Left lung (tissue), 10 donors: ENCODE results near the gene RPS28. TPM values are rescaled to one million over a fixed set of nuclear protein-coding genes. Genes with fewer than 3 reads are reported as not detected.

Experiments
- ATAC-seq: fragments of 200-7000 bp; cut with Tn5 transposase; one replicate; pipeline ENCODE4 v1.9.1; 2020; ENCODE audit warnings: moderate library complexity
- DNase-seq, 4 donors: peaks; one replicate each; pipeline ENCODE4 v3.0.0-alpha.2; 2013 to 2020
- H3K27ac ChIP-seq, 2 donors: fragments of 200-600 bp; sonication (generic) in 1 of 2; one replicate each; pipeline versions ENCODE4 v1.5.0 to v1.8.0; 2020 to 2021
- H3K27me3 ChIP-seq, 2 donors: fragments of 200-600 bp; sonication (generic) in 1 of 2; one replicate each; pipeline versions ENCODE4 v1.5.0 to v1.8.0; 2020 to 2021
- H3K36me3 ChIP-seq, 2 donors: fragments of 200-600 bp; sonication (generic) in 1 of 2; one replicate each; pipeline versions ENCODE4 v1.5.0 to v1.8.0; 2020 to 2021
- H3K4me1 ChIP-seq, 2 donors: fragments of 200-600 bp; one replicate each; pipeline ENCODE4 v1.8.0; 2021
- H3K4me3 ChIP-seq, 2 donors: fragments of 200-600 bp; sonication (generic) in 1 of 2; one replicate each; pipeline versions ENCODE4 v1.5.0 to v1.8.0; 2020 to 2021; ENCODE audit warnings: mild to moderate bottlenecking in 1 of 2
- H3K9me3 ChIP-seq, 2 donors: fragments of 200-600 bp; sonication (generic) in 1 of 2; one replicate each; pipeline versions ENCODE4 v1.5.0 to v1.8.0; 2020 to 2021
- intact Hi-C, 2 donors: fragments of 100-400 bp; cut with DNase I; formaldehyde crosslinking; loops; one replicate each; pipeline versions ENCODE4 v1.11.2 to v1.14.2; 2022
- polyA plus RNA-seq, 6 donors: library from polyadenylated mRNA; unstranded; fragments of 120-200 nt; gene quantifications; one replicate each; pipeline ENCODE4 v1.2.1, GENCODE V29; 2013; ENCODE audit not compliant: insufficient read length in 6 of 6
- total RNA-seq, 2 donors: library from RNA; stranded (reverse); fragmentation: NEBNext Ultra II Directional; extraction: Animal tissue kit (Norgen Biotek cat#: 25700); gene quantifications; one replicate each; pipeline ENCODE4 v1.2.1, GENCODE V29; 2021
- TF ChIP-seq, protein P1 (sequence below), 2 donors: fragments of 200-600 bp; sonication (generic) in 1 of 2; IDR thresholded peaks; one replicate each; pipeline versions ENCODE4 v1.5.0 to v1.8.0; 2021; ENCODE audit warnings: antibody characterized with exemption in 2 of 2
- donor health status: DM: no; HTN: yes; CAD: no.
- donor health status: DM: no; HTN: no; CAD: no.

The RPS28 gene
- total and polyA plus RNA-seq, 8 donors = 565 to 1,630 (median 655) TPM

DNA sequence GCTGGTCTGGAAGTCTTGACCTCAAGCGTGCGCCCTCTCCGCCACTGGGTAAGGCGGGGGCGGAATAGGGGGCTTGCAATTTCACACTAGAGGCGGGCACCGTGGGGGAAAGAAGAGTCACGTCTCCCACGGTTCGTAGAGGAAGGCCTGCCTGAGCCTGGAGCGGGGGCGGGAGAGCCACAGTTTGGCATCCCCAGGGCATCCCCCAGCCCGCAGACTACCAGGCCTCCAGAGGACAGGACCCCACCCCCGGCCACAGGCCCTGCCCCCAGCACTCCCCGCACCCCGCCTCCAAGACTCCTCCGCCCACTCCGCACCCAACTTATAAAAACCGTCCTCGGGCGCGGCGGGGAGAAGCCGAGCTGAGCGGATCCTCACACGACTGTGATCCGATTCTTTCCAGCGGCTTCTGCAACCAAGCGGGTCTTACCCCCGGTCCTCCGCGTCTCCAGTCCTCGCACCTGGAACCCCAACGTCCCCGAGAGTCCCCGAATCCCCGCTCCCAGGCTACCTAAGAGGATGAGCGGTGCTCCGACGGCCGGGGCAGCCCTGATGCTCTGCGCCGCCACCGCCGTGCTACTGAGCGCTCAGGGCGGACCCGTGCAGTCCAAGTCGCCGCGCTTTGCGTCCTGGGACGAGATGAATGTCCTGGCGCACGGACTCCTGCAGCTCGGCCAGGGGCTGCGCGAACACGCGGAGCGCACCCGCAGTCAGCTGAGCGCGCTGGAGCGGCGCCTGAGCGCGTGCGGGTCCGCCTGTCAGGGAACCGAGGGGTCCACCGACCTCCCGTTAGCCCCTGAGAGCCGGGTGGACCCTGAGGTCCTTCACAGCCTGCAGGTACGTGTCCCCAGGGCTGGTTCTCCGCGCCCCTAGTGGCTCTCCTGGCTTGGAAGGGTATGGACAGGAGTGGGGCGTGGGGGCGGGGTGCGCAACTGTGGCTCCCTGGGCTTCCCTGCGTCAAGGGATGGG, 42.8 kb downstream of the RPS28 start, which contains the start of gene ANGPTL4:
ANGPTL4 (plus strand) TSS at position 353 of the 969 bp plus-strand sequence; CDS start at position 520, 167 bp downstream.
- peak in 3 of 4 donors; percentile 33 to 84 (median 64) for DNase-seq
- TF ChIP-seq, protein P1, sequence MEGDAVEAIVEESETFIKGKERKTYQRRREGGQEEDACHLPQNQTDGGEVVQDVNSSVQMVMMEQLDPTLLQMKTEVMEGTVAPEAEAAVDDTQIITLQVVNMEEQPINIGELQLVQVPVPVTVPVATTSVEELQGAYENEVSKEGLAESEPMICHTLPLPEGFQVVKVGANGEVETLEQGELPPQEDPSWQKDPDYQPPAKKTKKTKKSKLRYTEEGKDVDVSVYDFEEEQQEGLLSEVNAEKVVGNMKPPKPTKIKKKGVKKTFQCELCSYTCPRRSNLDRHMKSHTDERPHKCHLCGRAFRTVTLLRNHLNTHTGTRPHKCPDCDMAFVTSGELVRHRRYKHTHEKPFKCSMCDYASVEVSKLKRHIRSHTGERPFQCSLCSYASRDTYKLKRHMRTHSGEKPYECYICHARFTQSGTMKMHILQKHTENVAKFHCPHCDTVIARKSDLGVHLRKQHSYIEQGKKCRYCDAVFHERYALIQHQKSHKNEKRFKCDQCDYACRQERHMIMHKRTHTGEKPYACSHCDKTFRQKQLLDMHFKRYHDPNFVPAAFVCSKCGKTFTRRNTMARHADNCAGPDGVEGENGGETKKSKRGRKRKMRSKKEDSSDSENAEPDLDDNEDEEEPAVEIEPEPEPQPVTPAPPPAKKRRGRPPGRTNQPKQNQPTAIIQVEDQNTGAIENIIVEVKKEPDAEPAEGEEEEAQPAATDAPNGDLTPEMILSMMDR (IDR thresholded peaks at IDR 0.05) = no peak
- H3K9me3 ChIP-seq = no peaks in the 10 kb centered on the region
- peak within 1 kb of the TSS; percentile 44 to 78 for H3K27ac ChIP-seq
- peaks cover 33 to 78% of the 10 kb centered on the region in 2 donors for H3K4me1 ChIP-seq
- peaks cover 0 to 60% of the 10 kb centered on the region in 2 donors for H3K27me3 ChIP-seq
- intact Hi-C loops = no loop called here
- peak; percentile 61 for ATAC-seq
- H3K36me3 ChIP-seq = no peaks in the 10 kb centered on the region
- H3K4me3 ChIP-seq = peak within 1 kb of the TSS; percentile 25 to 48

DNA sequence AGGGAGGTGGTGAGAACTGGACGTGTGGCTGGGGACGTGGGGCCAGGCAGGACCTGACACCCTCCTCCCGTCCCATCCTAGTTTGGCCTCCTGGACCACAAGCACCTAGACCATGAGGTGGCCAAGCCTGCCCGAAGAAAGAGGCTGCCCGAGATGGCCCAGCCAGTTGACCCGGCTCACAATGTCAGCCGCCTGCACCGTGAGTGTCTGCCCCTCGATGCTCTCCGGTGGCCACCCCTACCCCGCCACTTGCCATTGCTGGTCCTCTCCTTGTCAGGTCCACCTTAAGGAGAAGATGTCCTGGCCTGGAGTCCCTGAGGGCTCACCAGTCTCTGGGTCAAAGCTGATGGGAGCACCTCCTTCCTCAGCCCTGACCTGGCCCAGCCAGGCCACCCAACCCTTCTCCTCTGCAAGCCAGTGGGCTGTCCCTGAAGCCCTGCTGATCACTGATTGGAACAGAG, 44.9 kb downstream of the RPS28 start:
- ATAC-seq = no peak
- Histone ChIP-seq H3K9me3 (no peaks in the 10 kb centered on the region), H3K27me3 (peaks cover 0 to 60% of the 10 kb centered on the region in 2 donors), H3K36me3 (peaks cover 0 to under 1% of the 10 kb centered on the region in 2 donors), H3K4me1 (peaks cover 33 to 68% of the 10 kb centered on the region in 2 donors), H3K27ac (peak overlapping the region in 1 of 2 donors; percentile 41), H3K4me3 (peak overlapping the region in 1 of 2 donors; percentile 7)
- intact Hi-C loops = no loop called here
- DNase-seq = no peak
- TF ChIP-seq, protein P1 (IDR thresholded peaks at IDR 0.05) = no peak

DNA sequence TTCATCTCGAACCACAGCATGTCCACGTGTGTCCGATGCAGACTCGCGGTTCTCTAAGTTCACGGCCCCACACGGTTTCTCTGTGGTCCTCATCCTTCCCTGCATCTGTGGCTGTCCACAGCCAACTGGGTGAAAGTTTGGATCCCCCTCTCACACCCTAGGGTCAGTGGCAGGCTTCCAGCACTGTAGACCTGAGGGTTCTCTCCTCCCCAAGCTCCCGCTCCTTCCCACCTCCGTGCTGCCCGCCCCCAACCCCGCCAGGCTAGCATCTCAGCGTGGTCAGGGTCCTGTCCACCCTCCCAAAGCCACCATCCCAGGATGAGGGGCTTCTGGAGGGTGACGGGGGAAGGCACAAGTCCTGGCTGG, 45.6 kb downstream of the RPS28 start:
- Histone ChIP-seq H3K9me3 (no peaks in the 10 kb centered on the region), H3K4me1 (peaks cover 29 to 60% of the 10 kb centered on the region in 2 donors), H3K27ac (peak overlapping the region in 1 of 2 donors; percentile 41), H3K27me3 (peaks cover 0 to 58% of the 10 kb centered on the region in 2 donors), H3K4me3 (no peak overlapping the region), H3K36me3 (peaks cover 0 to 5% of the 10 kb centered on the region in 2 donors)
- DNase-seq (peak in 1 of 4 donors; percentile 66), ATAC-seq (no peak)
- intact Hi-C loops = no loop called here
- TF ChIP-seq, protein P1 (IDR thresholded peaks at IDR 0.05) = no peak

DNA sequence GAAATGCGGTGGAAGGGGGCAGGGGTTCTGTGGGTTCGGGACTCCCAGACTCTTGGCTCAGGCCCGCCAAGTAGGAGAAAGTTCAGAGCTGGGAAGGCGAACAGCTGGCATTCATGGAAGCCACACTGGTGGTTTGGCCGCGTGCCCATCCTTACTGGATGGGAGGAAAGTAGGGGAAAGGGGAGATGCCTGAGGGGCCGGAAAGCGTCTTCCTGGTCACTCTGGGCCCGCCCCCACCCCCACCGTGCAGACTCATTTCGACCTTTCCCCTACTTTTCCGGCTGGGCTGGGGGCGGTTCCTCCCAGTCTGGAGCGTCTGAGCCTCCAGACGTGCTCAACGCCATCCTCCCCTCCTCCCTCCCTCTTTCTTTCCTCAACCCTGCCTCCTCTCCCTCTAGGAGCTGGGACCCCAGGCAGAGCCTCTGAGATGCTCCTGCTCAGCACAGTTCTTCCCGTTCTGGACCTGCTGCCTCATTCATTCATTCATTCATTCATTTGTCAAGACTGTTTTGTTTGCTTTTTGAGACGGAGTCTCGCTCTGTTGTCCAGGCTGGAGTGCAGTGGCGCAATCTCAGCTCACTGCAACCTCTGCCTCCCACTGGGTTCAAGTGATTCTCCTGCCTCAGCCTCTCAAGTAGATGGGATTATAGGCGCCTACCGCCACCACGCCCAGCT, 46.2 kb downstream of the RPS28 start:
- intact Hi-C loops = no loop called here
- DNase-seq (peak; percentile 84 to 97 (median 86)), ATAC-seq (peak; percentile 59)
- H3K9me3 ChIP-seq = no peaks in the 10 kb centered on the region
- no peak overlapping the region for H3K4me3 ChIP-seq
- peak overlapping the region in 1 of 2 donors; percentile 41 for H3K27ac ChIP-seq
- peaks cover 0 to 54% of the 10 kb centered on the region in 2 donors for H3K27me3 ChIP-seq
- TF ChIP-seq, protein P1 (IDR thresholded peaks at IDR 0.05) = no peak
- H3K4me1 ChIP-seq = peaks cover 24 to 55% of the 10 kb centered on the region in 2 donors
- H3K36me3 ChIP-seq = peaks cover 0 to 5% of the 10 kb centered on the region in 2 donors
